CD4-positive, alpha-beta T cell (primary cell): Measurements from ENCODE around the gene MYBPH. TPM values are rescaled to one million over a fixed set of nuclear protein-coding genes. Genes with fewer than 3 reads are reported as not detected.

Source experiments
- ATAC-seq: fragments of 200-7000 bp; cut with Tn5 transposase; one replicate; pipeline ENCODE4 v1.10.0; 2022; ENCODE audit warnings: mild to moderate bottlenecking; ENCODE audit not compliant: poor library complexity
- CTCF ChIA-PET: fragments of 350-600 bp; sonication (Branson Sonifier 250); formaldehyde crosslinking; loops from one replicate; lab custom pipeline; 2021; ENCODE audit warnings: antibody characterized with exemption, inconsistent platforms; lab: Charles Lee
- POLR2A ChIA-PET: fragments of 350-600 bp; sonication (Branson Sonifier 250); formaldehyde crosslinking; loops from one replicate; lab custom pipeline; 2021; ENCODE audit warnings: antibody characterized with exemption, inconsistent platforms; lab: Charles Lee
- DNase-seq, 14 experiments: peaks; one replicate each; pipeline ENCODE4 v3.0.0-alpha.2; 2013 to 2020; ENCODE audit warnings: mixed read lengths in 2 of 14
- H3K27ac ChIP-seq, 2 donors: one replicate each; pipeline versions ENCODE4 v1.5.1 to v1.7.0; 2013; ENCODE audit warnings: low read length in 2 of 2, low read depth in 1 of 2, mild to moderate bottlenecking in 1 of 2
- H3K27me3 ChIP-seq, 2 experiments: 1 replicate in 1 of 2; 2 replicates in 1 of 2; pipeline versions ENCODE4 v1.6.1 to v1.7.0; 2013; ENCODE audit warnings: low read length in 2 of 2, control low read depth in 1 of 2, mild to moderate bottlenecking in 1 of 2, moderate library complexity in 1 of 2; ENCODE audit not compliant: insufficient read depth in 2 of 2, control insufficient read depth in 1 of 2
- H3K36me3 ChIP-seq: one replicate; pipeline ENCODE4 v1.6.1; 2013; ENCODE audit warnings: low read length, control low read depth; ENCODE audit not compliant: insufficient read depth
- H3K4me1 ChIP-seq: one replicate; pipeline ENCODE4 v1.6.1; 2013; ENCODE audit warnings: low read length, control low read depth; ENCODE audit not compliant: insufficient read depth
- H3K4me3 ChIP-seq: one replicate; pipeline ENCODE4 v1.5.1; 2013; ENCODE audit warnings: mild to moderate bottlenecking, low read length, moderate library complexity
- H3K9me3 ChIP-seq, 2 experiments: 1 replicate in 1 of 2; 2 replicates in 1 of 2; pipeline versions ENCODE4 v1.6.1 to v1.7.0; 2013; ENCODE audit warnings: low read length in 2 of 2, mild to moderate bottlenecking in 2 of 2, control low read depth in 1 of 2, moderate library complexity in 1 of 2; ENCODE audit not compliant: control insufficient read depth in 1 of 2, insufficient read depth in 1 of 2
- H3K27ac Mint-ChIP-seq: one replicate; pipeline ENCODE4 v1.8.0; 2020; ENCODE audit warnings: mixed read lengths
- H3K27me3 Mint-ChIP-seq: one replicate; pipeline ENCODE4 v1.8.0; 2021; ENCODE audit warnings: mixed read lengths
- H3K36me3 Mint-ChIP-seq: one replicate; pipeline ENCODE4 v1.8.0; 2021; ENCODE audit warnings: low read depth, mixed read lengths
- H3K4me1 Mint-ChIP-seq: one replicate; pipeline ENCODE4 v1.8.0; 2021; ENCODE audit warnings: low read depth, mixed read lengths
- H3K4me3 Mint-ChIP-seq: one replicate; pipeline ENCODE4 v1.8.0; 2020; ENCODE audit warnings: mild to moderate bottlenecking, mixed read lengths
- H3K9me3 Mint-ChIP-seq: one replicate; pipeline ENCODE4 v1.8.0; 2020; ENCODE audit warnings: mixed read lengths
- CTCF ChIP-seq: fragments of 200-600 bp; IDR thresholded peaks from one replicate; pipeline ENCODE4 v1.8.0; 2022; ENCODE audit warnings: antibody characterized with exemption, mild to moderate bottlenecking
- intact Hi-C, 2 experiments: fragments of 100-400 bp; cut with DNase I in 1 of 2; cut with micrococcal nuclease in 1 of 2; formaldehyde crosslinking; loops; one replicate each; pipeline versions ENCODE4 v1.15.1 to v1.9.0; 2023 to 2025; cut with DNase I, micrococcal nuclease
- total RNA-seq, 174 experiments: library from RNA in 2 of 174; stranded (reverse) in 2 of 174; gene quantifications; one replicate each; pipeline ENCODE4 v1.2.3 and lab custom pipeline; 2021 to 2026

The MYBPH gene
- total RNA-seq, 2 experiments from 2014 or later, result not detected

DNA sequence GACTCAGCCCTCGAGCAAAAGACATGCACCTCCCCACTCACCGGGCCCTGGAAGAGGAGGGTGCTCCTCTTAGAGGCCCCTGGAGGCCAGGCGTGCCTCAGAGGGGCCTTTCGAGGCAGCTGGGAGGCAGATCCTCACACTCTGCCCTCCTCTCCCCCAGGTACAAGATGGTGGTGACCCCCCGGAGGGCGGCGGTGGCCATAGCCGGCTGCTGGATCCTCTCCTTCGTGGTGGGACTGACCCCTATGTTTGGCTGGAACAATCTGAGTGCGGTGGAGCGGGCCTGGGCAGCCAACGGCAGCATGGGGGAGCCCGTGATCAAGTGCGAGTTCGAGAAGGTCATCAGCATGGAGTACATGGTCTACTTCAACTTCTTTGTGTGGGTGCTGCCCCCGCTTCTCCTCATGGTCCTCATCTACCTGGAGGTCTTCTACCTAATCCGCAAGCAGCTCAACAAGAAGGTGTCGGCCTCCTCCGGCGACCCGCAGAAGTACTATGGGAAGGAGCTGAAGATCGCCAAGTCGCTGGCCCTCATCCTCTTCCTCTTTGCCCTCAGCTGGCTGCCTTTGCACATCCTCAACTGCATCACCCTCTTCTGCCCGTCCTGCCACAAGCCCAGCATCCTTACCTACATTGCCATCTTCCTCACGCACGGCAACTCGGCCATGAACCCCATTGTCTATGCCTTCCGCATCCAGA lies 10.4 kb downstream of the MYBPH start:
- Histone ChIP-seq H3K27me3 (peaks cover 0 to 12% of the 10 kb centered on the region in 2 experiments), H3K9me3 (no peaks in the 10 kb centered on the region), H3K4me3 (no peak overlapping the region), H3K4me1 (no peaks in the 10 kb centered on the region), H3K36me3 (no peaks in the 10 kb centered on the region), H3K27ac (no peak overlapping the region)
- H3K27ac Mint-ChIP-seq, result no peak overlapping the region
- H3K9me3 Mint-ChIP-seq, result no peaks in the 10 kb centered on the region
- intact Hi-C loops, result no loop called here
- ATAC-seq (no peak), DNase-seq (no peak)
- ChIA-PET CTCF (no interaction called here), POLR2A (no interaction called here)
- H3K36me3 Mint-ChIP-seq, result no peaks in the 10 kb centered on the region
- H3K4me1 Mint-ChIP-seq, result no peaks in the 10 kb centered on the region
- no peak for TF ChIP-seq CTCF
- peaks cover 11% of the 10 kb centered on the region for H3K27me3 Mint-ChIP-seq
- H3K4me3 Mint-ChIP-seq, result no peak overlapping the region

DNA sequence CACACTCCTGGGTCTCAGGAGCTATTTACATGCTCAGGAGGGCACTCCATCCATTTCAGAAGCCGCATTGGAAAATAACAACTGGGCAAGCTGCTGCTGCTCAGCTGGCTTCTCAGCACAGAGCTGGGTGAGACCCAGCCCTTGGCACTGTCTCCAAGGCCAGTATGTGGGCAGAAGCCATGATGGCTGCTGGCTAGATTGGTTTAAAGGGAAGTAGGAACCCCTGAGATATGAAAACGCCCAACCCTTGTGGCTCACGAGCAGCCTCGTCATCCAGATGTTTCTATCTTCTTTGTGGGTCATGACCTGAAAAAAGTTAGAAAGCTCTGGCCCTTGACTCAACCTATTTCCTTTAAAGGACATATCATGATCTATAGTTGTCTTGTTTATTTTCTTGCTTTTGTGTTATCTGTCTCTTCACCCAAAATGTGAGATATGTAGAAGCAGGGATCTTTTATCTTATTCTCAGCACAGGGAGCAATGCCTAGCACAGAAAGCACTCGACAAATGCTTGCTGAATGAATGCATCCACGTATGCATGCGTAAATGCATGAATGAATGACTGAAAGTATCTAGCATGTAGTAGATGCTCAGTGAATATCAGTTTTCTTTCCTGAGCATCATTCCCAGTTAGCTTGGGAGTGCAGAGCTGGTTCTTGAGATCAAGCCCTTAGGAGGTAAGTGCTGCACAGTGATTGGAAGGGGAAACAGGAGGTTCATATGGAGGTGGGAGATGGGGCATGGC lies 11.6 kb downstream of the MYBPH start:
- ChIA-PET POLR2A (no interaction called here), CTCF (no interaction called here)
- no peak overlapping the region for H3K4me3 Mint-ChIP-seq
- ATAC-seq, result no peak
- Histone ChIP-seq H3K36me3 (no peaks in the 10 kb centered on the region), H3K27me3 (peaks cover 0 to 12% of the 10 kb centered on the region in 2 experiments), H3K9me3 (no peaks in the 10 kb centered on the region), H3K4me3 (no peak overlapping the region), H3K4me1 (no peaks in the 10 kb centered on the region), H3K27ac (no peak overlapping the region)
- H3K27ac Mint-ChIP-seq, result no peak overlapping the region
- peaks cover 5% of the 10 kb centered on the region for H3K9me3 Mint-ChIP-seq
- H3K4me1 Mint-ChIP-seq, result no peaks in the 10 kb centered on the region
- H3K27me3 Mint-ChIP-seq, result peaks cover 11% of the 10 kb centered on the region
- intact Hi-C loops, result no loop called here
- peak in 1 of 14 experiments; percentile 12 for DNase-seq
- no peaks in the 10 kb centered on the region for H3K36me3 Mint-ChIP-seq
- TF ChIP-seq CTCF, result no peak

- intact Hi-C loops, result no loop called here
- no peaks in the 10 kb centered on the region for H3K36me3 Mint-ChIP-seq
- Histone ChIP-seq H3K4me3 (no peak overlapping the region), H3K4me1 (no peaks in the 10 kb centered on the region), H3K9me3 (peaks cover 0 to 5% of the 10 kb centered on the region in 2 experiments), H3K27ac (no peak overlapping the region), H3K36me3 (no peaks in the 10 kb centered on the region), H3K27me3 (peaks cover 0 to 12% of the 10 kb centered on the region in 2 experiments)
- TF ChIP-seq CTCF, result no peak
- no peaks in the 10 kb centered on the region for H3K4me1 Mint-ChIP-seq
- peaks cover 10% of the 10 kb centered on the region for H3K9me3 Mint-ChIP-seq
- ATAC-seq, result no peak
- ChIA-PET CTCF (no interaction called here), POLR2A (no interaction called here)
- no peak overlapping the region for H3K27ac Mint-ChIP-seq
- peaks cover 11% of the 10 kb centered on the region for H3K27me3 Mint-ChIP-seq
- DNase-seq, result no peak
- no peak overlapping the region for H3K4me3 Mint-ChIP-seq
Measured at GRCh38 chr1:203162403-203162802, 13.2 kb downstream of the MYBPH start.
